Raji (cell line): Measurements from ENCODE around the gene ACOT11.

Source experiments
- POLR2A ChIP-seq: IDR thresholded peaks from 2 replicates; pipeline ENCODE4 v1.6.1; 2011; ENCODE audit warnings: low read depth, low read length, control low read depth; ENCODE audit not compliant: insufficient read depth

The ACOT11 gene

GRCh38 chr1:54606096-54606989 is 58.3 kb downstream of the ACOT11 start:
- TF ChIP-seq POLR2A, result no peak

- no peak for TF ChIP-seq POLR2A
These were observed 58.9 kb downstream of the ACOT11 start for GRCh38 chr1:54606990-54607325.

GRCh38 chr1:54607821-54608565 is 60.0 kb downstream of the ACOT11 start:
- TF ChIP-seq POLR2A, result no peak

- no peak for TF ChIP-seq POLR2A
These were observed 60.7 kb downstream of the ACOT11 start for GRCh38 chr1:54608566-54609230.

GRCh38 chr1:54609301-54609921 is 61.4 kb downstream of the ACOT11 start:
- no peak for TF ChIP-seq POLR2A

- TF ChIP-seq POLR2A, result no peak
These were observed 62.0 kb downstream of the ACOT11 start for GRCh38 chr1:54610048-54610447.

- TF ChIP-seq POLR2A, result no peak
These were observed 62.9 kb downstream of the ACOT11 start for GRCh38 chr1:54610601-54611580.

- no peak for TF ChIP-seq POLR2A
These were observed 63.6 kb downstream of the ACOT11 start for GRCh38 chr1:54611621-54612020.

- no peak for TF ChIP-seq POLR2A
These were observed 66.0 kb downstream of the ACOT11 start for GRCh38 chr1:54614024-54614423.

GRCh38 chr1:54614563-54614962 is 66.5 kb downstream of the ACOT11 start:
- no peak for TF ChIP-seq POLR2A

- no peak for TF ChIP-seq POLR2A
These were observed 67.7 kb downstream of the ACOT11 start for GRCh38 chr1:54615531-54616279.

- no peak for TF ChIP-seq POLR2A
These were observed 71.7 kb downstream of the ACOT11 start for GRCh38 chr1:54619749-54620148.

- TF ChIP-seq POLR2A, result no peak
These were observed 75.4 kb downstream of the ACOT11 start, which contains the start of gene FAM151A for GRCh38 chr1:54623216-54624007. FAM151A (minus strand) TSS chr1:54623525; CDS start chr1:54623395, 130 bp downstream.
